ENCODE data around the gene IFNL2.
"Not testable (repeated sequence)": the region's sequence is repeated elsewhere in the genome, so short reads cannot be mapped to it uniquely, and the experiment has no call there.

Gene IFNL2

DNA sequence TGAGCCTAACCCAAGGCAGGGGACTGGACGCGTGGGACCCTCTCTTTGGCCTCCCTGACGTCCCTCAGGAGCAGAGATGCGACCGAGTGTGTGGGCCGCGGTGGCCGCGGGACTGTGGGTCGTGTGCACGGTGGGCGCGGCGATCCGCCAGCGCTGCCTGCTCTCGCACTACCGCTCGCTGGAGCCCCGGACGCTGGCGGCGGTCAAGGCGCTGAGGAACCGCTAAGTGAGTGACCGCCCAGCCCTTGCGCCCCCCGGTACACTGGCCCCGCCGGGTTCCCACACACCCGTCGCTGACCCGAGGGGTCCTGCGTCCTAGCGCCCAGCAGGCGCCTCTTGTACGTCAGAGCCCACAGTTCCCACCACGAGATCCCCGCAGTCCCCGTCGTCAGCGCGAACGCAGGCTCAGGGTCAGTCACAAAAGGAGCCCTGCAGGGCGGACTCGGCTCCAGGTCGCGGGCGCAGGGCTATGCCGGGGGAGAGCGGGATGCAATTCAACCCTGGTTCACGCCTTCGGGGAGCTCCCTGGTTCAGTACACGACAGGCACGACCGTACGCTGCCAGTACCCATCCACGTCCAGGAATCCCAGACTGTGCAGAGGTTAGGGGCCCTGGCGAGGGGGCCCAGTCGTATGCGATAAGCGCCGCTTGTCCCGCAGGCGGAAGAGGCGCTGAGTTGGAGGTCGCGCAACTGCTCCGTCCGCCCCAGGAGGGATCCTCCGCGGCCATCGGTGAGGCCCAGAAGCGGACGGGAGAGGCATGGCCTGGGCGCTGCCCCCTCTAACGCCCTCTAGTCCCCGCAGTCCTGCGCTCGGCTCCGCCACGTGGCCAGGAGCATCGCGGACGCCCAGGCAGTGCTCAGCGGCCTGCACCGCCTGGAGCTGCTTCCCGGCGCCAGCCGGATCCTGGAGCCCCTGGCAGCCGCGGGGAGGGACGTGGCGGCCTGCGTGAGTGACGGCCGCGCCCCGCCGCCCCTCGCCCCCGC, 3.6 kb upstream of the IFNL2 start:
- DNase-seq: no peak
- TF ChIP-seq GATA1 (IDR thresholded peaks at IDR 0.05; ENCODE audit: low read depth, low read length) (no peak), POLR2A (IDR thresholded peaks at IDR 0.05; ENCODE audit: low read length) (no peak)

GRCh38 chr19:39265321-39265916, 2.8 kb upstream of the IFNL2 start:
- TF ChIP-seq GATA1 (IDR thresholded peaks at IDR 0.05; ENCODE audit: low read depth, low read length) (no peak), POLR2A (IDR thresholded peaks at IDR 0.05; ENCODE audit: low read length) (no peak)
- DNase-seq: no peak

GRCh38 chr19:39268531-39269223, 481 bp downstream of the IFNL2 start:
- DNase-seq: not testable (repeated sequence)

GRCh38 chr19:39269369-39269768, 1.2 kb downstream of the IFNL2 start:
- not testable (repeated sequence) for DNase-seq

GRCh38 chr19:39270036-39270871, 2.1 kb downstream of the IFNL2 start:
- DNase-seq: no peak
- TF ChIP-seq POLR2A (IDR thresholded peaks at IDR 0.05; ENCODE audit: low read length): no peak
- TF ChIP-seq GATA1 (IDR thresholded peaks at IDR 0.05; ENCODE audit: low read depth, low read length): no peak

DNA sequence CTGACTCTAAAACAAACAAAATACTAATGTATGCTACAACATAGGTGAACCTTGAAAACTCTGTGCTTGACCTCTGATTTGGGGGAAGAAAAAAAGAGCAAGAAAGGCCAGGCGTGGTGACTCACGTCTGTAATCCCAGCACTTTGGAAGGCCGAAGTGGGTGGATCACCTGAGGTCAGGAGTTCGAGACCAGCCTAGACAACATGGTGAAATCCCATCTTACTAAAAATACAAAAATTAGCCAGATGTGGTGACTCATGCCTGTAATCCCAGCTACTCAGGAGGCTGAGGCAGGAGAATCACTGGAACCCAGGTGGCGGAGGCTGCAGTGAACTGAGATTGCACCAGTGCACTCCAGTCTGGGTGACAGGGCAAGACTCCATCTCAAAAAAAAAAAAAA, 5.7 kb downstream of the IFNL2 start:
- DNase-seq: not testable (repeated sequence)

DNA sequence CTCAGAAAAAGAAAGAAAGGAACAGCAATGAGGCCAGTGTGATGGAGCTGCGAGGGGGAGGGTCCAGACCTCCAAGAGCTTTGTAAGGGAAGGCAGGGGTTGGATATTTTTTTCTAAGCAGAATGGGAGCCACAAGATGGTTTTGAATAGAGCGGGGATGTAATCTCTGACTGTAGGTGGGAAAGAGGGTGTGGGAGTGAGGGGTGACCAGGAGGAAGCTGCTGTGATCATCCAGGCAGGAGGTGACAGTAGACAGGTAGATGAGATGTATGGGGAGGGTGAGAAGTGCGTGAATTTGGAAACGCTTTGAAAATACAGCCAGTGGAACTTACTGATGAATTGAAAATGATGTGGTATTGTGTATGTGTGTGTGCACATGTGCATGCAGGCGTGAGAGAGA, 7.4 kb downstream of the IFNL2 start:
- DNase-seq: no peak
- TF ChIP-seq POLR2A (IDR thresholded peaks at IDR 0.05; ENCODE audit: low read length): no peak
- TF ChIP-seq GATA1 (IDR thresholded peaks at IDR 0.05; ENCODE audit: low read depth, low read length): no peak

DNA sequence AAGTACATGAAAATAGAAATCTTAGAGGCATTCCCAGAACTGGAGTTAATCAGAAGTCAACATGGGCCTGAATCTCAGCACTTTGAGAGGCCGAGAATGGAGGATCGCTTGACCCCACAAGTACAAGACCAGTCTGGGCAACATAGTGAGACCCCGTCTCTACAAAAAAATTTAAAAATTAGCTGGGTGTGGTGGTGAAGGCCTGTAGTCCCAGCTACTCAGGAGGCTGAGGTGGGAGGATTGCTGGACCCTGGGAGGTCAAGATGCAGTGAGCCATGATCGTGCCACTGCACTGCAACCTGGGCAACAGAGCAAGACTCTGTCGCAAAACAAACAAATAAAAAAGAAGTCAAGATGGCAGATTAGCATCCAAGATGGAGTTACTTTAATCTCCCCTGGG, 8.5 kb downstream of the IFNL2 start:
- TF ChIP-seq POLR2A (IDR thresholded peaks at IDR 0.05; ENCODE audit: low read length) (no peak), GATA1 (IDR thresholded peaks at IDR 0.05; ENCODE audit: low read depth, low read length) (no peak)
- DNase-seq: no peak

- DNase-seq: no peak
- TF ChIP-seq POLR2A (IDR thresholded peaks at IDR 0.05; ENCODE audit: low read length) (no peak), GATA1 (IDR thresholded peaks at IDR 0.05; ENCODE audit: low read depth, low read length) (no peak)
These were observed 9.4 kb downstream of the IFNL2 start for GRCh38 chr19:39277598-39277997.

- DNase-seq: no peak
- TF ChIP-seq POLR2A (IDR thresholded peaks at IDR 0.05; ENCODE audit: low read length): no peak
- TF ChIP-seq GATA1 (IDR thresholded peaks at IDR 0.05; ENCODE audit: low read depth, low read length): no peak
These were observed 13.8 kb downstream of the IFNL2 start for GRCh38 chr19:39282021-39282420.

- no peak for DNase-seq
- no peak for TF ChIP-seq POLR2A (IDR thresholded peaks at IDR 0.05; ENCODE audit: low read length)
- no peak for TF ChIP-seq GATA1 (IDR thresholded peaks at IDR 0.05; ENCODE audit: low read depth, low read length)
These were observed 15.8 kb downstream of the IFNL2 start for GRCh38 chr19:39284032-39284431.

GRCh38 chr19:39293394-39293793, 25.2 kb downstream of the IFNL2 start:
- TF ChIP-seq POLR2A (IDR thresholded peaks at IDR 0.05; ENCODE audit: low read length) (no peak), GATA1 (IDR thresholded peaks at IDR 0.05; ENCODE audit: low read depth, low read length) (no peak)
- no peak for DNase-seq

GRCh38 chr19:39296055-39296645, 28.0 kb downstream of the IFNL2 start, which contains the start of gene IFNL1:
IFNL1 (plus strand) TSS chr19:39296407; CDS start chr19:39296422, 15 bp downstream.
- no peak for DNase-seq
- TF ChIP-seq GATA1 (IDR thresholded peaks at IDR 0.05; ENCODE audit: low read depth, low read length): no peak
- TF ChIP-seq POLR2A (IDR thresholded peaks at IDR 0.05; ENCODE audit: low read length): no peak
